ENCODE measurements around the gene SNX25. TPM values are rescaled to one million over a fixed set of nuclear protein-coding genes. Genes with fewer than 3 reads are reported as not detected.

SNX25 gene
- total and polyA plus RNA-seq, 2 experiments from 2014 or later: 6.9 to 25.0 TPM

DNA sequence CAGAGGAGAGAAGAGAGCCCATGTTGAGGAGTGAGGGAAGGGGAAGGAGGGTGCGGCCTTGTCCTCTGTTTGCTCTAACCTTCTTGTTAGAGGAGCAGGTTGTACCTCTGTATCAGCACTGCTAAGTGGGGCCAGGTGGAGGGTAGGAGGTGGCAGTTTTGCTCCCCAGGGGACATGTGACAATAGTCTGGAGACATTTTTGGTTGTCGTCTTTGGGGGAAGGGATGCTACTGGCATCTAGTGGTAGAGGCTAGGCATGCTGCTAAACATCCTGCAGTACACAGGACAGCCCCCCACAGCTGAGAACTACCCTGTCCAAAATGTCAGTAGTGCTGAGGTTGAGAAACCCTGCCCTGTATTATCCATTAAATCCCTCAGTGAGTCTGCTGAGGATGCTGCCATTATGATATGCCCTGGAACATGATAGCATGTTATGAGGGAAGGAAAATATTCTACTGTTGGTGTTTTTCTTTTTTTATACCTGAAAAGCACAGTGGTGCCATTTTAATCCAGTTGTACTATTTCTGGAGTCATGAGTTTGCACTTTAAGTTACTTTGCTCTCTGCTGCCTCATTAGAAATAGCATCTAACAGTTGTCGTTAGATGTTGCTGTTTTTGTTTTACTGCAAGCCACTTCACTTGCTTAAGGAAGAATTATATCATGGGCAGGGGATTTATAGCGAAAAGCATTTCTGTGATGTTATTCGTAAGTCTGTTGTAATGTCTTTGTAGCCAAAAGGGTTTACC is 95.7 kb downstream of the SNX25 start:
- no peaks in the 10 kb centered on the region for H4K20me1 ChIP-seq (replicated peaks; ENCODE audit: insufficient read depth)
- no peaks in the 10 kb centered on the region for H3K9me2 ChIP-seq (ENCODE audit: insufficient read depth)
- H3K27me3 Mint-ChIP-seq (ENCODE audit: insufficient read depth, low read depth, poor library complexity): peaks cover 3% of the 10 kb centered on the region
- H3K36me3 ChIP-seq (ENCODE audit: insufficient read depth): no peaks in the 10 kb centered on the region
- ATAC-seq: peak; percentile 74
- TF ChIP-seq, protein P1, sequence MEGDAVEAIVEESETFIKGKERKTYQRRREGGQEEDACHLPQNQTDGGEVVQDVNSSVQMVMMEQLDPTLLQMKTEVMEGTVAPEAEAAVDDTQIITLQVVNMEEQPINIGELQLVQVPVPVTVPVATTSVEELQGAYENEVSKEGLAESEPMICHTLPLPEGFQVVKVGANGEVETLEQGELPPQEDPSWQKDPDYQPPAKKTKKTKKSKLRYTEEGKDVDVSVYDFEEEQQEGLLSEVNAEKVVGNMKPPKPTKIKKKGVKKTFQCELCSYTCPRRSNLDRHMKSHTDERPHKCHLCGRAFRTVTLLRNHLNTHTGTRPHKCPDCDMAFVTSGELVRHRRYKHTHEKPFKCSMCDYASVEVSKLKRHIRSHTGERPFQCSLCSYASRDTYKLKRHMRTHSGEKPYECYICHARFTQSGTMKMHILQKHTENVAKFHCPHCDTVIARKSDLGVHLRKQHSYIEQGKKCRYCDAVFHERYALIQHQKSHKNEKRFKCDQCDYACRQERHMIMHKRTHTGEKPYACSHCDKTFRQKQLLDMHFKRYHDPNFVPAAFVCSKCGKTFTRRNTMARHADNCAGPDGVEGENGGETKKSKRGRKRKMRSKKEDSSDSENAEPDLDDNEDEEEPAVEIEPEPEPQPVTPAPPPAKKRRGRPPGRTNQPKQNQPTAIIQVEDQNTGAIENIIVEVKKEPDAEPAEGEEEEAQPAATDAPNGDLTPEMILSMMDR (conservative IDR thresholded peaks at IDR 0.05; ENCODE audit: low read depth in 2 of 2): peak; percentile 65 to 83
- TF ChIP-seq, protein P2, sequence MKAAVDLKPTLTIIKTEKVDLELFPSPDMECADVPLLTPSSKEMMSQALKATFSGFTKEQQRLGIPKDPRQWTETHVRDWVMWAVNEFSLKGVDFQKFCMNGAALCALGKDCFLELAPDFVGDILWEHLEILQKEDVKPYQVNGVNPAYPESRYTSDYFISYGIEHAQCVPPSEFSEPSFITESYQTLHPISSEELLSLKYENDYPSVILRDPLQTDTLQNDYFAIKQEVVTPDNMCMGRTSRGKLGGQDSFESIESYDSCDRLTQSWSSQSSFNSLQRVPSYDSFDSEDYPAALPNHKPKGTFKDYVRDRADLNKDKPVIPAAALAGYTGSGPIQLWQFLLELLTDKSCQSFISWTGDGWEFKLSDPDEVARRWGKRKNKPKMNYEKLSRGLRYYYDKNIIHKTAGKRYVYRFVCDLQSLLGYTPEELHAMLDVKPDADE (IDR thresholded peaks at IDR 0.05): no peak
- no peak overlapping the region for H3K4me3 ChIP-seq
- no peak overlapping the region for H2AFZ ChIP-seq
- DNase-seq (ENCODE audit: low spot score): peak; percentile 79
- peak overlapping the region; percentile 8; the same call in 1 of the 2 replicates for H3K4me2 ChIP-seq
- H3K4me1 ChIP-seq (ENCODE audit: insufficient read depth): peaks cover 30% of the 10 kb centered on the region
- no peak overlapping the region; the same call in 2 of the 3 replicates for H3K4me3 Mint-ChIP-seq
- H3K27me3 ChIP-seq (ENCODE audit: insufficient read depth): no peaks in the 10 kb centered on the region
- no peaks in the 10 kb centered on the region for H3K79me2 ChIP-seq (replicated peaks; ENCODE audit: insufficient read depth)
- H3K4me1 Mint-ChIP-seq: peaks cover 34% of the 10 kb centered on the region
- no peaks in the 10 kb centered on the region for H3K9me3 Mint-ChIP-seq
- H3K27ac ChIP-seq (ENCODE audit: low read depth): peak overlapping the region; percentile 94
- 0 out of 2 replicates have a peak, but pooled peaks cover 2% of the 10 kb centered on the region for H3F3A ChIP-seq (replicated peaks; ENCODE audit: low read depth)
- peak overlapping the region; percentile 41 for H3K27ac Mint-ChIP-seq
- H3K36me3 Mint-ChIP-seq (ENCODE audit: low read depth): peaks cover 3% of the 10 kb centered on the region; the same call in 1 of the 3 replicates

DNA sequence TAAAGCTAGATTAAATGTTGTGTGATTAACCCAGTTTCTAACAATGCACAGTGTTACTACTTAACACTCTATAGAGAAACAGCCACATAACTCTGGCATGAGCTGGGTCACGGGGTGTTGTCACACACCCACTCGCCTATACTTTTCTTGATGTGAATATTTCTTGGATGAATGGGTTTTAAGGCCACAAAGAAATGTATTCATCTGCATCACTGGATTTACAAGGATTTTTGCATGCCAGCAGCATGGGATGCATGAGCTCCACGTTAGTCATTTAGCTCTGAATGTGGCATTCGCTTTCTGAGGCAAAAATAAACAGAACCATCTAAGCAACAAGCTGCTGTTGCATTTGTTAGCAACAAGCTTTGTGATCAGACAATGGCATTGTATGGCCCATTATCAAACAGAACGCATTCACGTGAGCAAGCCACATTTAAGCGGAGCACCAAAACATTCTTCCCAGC is 96.6 kb downstream of the SNX25 start:
- Histone ChIP-seq H3K27me3 (ENCODE audit: insufficient read depth) (no peaks in the 10 kb centered on the region), H3K9me2 (ENCODE audit: insufficient read depth) (no peaks in the 10 kb centered on the region), H3F3A (replicated peaks; ENCODE audit: low read depth) (0 out of 2 replicates have a peak, but pooled peaks cover 2% of the 10 kb centered on the region), H3K4me3 (no peak overlapping the region), H3K4me1 (ENCODE audit: insufficient read depth) (peaks cover 30% of the 10 kb centered on the region), H3K27ac (ENCODE audit: low read depth) (peak overlapping the region; percentile 94), H3K4me2 (peak overlapping the region; percentile 8), H3K36me3 (ENCODE audit: insufficient read depth) (no peaks in the 10 kb centered on the region), H2AFZ (no peak overlapping the region), H3K79me2 (replicated peaks; ENCODE audit: insufficient read depth) (no peaks in the 10 kb centered on the region), H4K20me1 (replicated peaks; ENCODE audit: insufficient read depth) (no peaks in the 10 kb centered on the region)
- Mint-ChIP-seq H3K27ac (peak overlapping the region; percentile 41), H3K4me3 (no peak overlapping the region), H3K9me3 (no peaks in the 10 kb centered on the region), H3K27me3 (ENCODE audit: insufficient read depth, low read depth, poor library complexity) (peaks cover 1% of the 10 kb centered on the region), H3K36me3 (ENCODE audit: low read depth) (peaks cover 3% of the 10 kb centered on the region; the same call in 2 of the 3 replicates), H3K4me1 (peaks cover 34% of the 10 kb centered on the region)
- peak; percentile 85 for DNase-seq (ENCODE audit: low spot score)
- ATAC-seq: peak; percentile 72
- TF ChIP-seq STAT1 (IDR thresholded peaks at IDR 0.05; ENCODE audit: unreplicated experiment) (no peak), CREB1 (CRISPR knock-in tag; IDR thresholded peaks at IDR 0.05; ENCODE audit: low read depth) (0 out of 2 replicates have a peak, but pooled peaks have one; percentile 4), NANOG (IDR thresholded peaks at IDR 0.05; ENCODE audit: borderline replicate concordance) (peak; percentile 89), EZH2phosphoT487 (IDR thresholded peaks at IDR 0.05; ENCODE audit: unreplicated experiment) (no peak)
- TF ChIP-seq, protein P3, sequence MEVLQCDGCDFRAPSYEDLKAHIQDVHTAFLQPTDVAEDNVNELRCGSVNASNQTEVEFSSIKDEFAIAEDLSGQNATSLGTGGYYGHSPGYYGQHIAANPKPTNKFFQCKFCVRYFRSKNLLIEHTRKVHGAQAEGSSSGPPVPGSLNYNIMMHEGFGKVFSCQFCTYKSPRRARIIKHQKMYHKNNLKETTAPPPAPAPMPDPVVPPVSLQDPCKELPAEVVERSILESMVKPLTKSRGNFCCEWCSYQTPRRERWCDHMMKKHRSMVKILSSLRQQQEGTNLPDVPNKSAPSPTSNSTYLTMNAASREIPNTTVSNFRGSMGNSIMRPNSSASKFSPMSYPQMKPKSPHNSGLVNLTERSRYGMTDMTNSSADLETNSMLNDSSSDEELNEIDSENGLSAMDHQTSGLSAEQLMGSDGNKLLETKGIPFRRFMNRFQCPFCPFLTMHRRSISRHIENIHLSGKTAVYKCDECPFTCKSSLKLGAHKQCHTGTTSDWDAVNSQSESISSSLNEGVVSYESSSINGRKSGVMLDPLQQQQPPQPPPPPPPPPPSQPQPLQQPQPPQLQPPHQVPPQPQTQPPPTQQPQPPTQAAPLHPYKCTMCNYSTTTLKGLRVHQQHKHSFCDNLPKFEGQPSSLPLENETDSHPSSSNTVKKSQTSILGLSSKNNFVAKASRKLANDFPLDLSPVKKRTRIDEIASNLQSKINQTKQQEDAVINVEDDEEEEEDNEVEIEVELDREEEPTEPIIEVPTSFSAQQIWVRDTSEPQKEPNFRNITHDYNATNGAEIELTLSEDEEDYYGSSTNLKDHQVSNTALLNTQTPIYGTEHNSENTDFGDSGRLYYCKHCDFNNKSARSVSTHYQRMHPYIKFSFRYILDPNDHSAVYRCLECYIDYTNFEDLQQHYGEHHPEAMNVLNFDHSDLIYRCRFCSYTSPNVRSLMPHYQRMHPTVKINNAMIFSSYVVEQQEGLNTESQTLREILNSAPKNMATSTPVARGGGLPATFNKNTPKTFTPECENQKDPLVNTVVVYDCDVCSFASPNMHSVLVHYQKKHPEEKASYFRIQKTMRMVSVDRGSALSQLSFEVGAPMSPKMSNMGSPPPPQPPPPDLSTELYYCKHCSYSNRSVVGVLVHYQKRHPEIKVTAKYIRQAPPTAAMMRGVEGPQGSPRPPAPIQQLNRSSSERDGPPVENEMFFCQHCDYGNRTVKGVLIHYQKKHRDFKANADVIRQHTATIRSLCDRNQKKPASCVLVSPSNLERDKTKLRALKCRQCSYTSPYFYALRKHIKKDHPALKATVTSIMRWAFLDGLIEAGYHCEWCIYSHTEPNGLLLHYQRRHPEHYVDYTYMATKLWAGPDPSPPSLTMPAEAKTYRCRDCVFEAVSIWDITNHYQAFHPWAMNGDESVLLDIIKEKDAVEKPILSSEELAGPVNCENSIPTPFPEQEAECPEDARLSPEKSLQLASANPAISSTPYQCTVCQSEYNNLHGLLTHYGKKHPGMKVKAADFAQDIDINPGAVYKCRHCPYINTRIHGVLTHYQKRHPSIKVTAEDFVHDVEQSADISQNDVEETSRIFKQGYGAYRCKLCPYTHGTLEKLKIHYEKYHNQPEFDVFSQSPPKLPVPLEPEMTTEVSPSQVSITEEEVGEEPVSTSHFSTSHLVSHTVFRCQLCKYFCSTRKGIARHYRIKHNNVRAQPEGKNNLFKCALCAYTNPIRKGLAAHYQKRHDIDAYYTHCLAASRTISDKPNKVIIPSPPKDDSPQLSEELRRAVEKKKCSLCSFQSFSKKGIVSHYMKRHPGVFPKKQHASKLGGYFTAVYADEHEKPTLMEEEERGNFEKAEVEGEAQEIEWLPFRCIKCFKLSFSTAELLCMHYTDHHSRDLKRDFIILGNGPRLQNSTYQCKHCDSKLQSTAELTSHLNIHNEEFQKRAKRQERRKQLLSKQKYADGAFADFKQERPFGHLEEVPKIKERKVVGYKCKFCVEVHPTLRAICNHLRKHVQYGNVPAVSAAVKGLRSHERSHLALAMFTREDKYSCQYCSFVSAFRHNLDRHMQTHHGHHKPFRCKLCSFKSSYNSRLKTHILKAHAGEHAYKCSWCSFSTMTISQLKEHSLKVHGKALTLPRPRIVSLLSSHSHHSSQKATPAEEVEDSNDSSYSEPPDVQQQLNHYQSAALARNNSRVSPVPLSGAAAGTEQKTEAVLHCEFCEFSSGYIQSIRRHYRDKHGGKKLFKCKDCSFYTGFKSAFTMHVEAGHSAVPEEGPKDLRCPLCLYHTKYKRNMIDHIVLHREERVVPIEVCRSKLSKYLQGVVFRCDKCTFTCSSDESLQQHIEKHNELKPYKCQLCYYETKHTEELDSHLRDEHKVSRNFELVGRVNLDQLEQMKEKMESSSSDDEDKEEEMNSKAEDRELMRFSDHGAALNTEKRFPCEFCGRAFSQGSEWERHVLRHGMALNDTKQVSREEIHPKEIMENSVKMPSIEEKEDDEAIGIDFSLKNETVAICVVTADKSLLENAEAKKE (CRISPR knock-in tag; IDR thresholded peaks at IDR 0.05): no peak

Data from GM23338 (cell line).